ENCODE measurements around the gene EXOC3.
A peak's percentile ranks its signal among the peaks of the same experiment; 100 is the strongest.

EXOC3 gene

DNA sequence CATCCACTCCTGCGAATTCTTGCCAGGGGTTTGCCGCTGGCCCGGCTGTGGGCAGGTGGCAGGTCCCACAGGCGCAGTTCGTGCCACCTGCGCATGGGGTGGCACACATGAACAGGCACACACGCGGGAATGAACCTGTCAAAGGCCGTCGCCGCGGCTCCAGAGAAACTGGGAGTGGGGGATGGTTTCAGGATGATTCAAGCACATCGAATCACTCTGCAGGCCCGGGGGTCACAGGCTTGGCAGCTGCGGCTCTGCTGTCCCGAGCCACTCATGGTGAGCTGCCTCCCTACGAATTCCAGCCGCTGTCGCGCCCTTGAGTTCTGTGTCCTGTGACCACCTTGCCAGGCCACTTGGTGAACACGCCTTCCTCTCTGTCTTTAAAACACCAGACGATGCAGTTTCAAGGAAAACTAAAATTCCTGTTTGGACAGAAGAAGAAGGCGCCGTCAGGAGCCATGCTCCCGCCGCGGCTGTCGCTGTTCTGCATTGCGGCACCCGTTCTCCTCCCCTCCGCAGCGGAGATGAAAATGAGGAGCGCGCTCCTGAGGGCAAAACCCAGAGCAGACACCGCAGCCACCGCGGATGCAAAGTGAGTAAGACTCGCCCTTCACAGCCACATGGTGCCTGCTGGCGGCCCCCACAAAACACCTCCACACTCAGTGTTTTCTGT lies 15.4 kb upstream of the EXOC3 start:
- DNase-seq, result no peak

DNA sequence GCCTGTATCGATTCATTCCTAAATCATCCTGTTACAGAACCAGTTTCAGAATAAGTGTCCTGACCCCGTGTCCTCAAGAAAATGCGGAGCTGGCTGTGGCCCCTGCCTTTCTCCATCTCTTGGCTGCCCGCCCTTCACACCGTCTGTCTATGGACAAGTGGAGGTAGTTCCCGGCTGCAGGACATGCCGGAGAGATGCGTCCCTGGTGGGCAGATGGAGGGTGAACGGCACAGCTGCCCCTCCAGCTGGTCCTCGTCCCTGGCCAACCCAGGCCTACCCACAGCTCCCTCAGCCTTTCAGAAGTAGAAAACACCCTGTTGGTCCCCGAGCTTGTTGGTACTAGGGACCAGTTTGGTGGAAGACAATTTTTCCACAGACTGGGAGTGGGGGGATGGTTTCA lies 14.8 kb upstream of the EXOC3 start:
- DNase-seq, result no peak

DNA sequence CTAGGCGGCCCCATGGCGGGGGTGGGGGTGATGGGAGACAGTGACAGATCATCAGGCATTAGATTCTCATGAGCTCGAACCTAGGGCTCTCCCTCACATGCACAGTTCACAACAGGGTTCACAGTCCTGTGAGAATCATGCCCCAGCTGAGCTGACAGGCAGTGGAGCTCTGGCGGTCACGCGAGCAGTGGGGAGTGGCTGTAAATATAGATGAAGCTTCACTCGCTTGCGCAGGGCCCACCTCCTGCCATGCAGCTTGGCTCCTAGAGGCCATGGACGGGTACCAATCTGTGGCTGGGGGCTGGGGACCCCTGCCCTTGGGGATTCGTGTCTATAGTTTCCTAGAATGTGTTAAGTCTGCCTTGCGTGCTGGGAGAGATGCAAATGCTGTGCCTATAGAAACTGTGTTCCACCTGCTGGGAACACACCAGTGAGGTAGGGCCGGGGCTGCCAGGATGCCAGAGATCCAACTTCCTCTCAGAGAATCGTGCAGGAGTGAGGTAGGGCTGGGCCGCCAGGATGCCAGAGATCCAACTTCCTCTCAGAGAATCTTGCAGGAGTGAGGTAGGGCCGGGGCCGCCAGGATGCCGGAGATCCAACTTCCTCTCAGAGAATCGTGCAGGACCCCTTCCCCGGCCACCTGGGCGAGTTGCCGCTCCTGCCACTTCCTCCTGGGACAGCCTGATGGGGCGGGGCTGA lies 14.1 kb upstream of the EXOC3 start:
- DNase-seq, result no peak

DNA sequence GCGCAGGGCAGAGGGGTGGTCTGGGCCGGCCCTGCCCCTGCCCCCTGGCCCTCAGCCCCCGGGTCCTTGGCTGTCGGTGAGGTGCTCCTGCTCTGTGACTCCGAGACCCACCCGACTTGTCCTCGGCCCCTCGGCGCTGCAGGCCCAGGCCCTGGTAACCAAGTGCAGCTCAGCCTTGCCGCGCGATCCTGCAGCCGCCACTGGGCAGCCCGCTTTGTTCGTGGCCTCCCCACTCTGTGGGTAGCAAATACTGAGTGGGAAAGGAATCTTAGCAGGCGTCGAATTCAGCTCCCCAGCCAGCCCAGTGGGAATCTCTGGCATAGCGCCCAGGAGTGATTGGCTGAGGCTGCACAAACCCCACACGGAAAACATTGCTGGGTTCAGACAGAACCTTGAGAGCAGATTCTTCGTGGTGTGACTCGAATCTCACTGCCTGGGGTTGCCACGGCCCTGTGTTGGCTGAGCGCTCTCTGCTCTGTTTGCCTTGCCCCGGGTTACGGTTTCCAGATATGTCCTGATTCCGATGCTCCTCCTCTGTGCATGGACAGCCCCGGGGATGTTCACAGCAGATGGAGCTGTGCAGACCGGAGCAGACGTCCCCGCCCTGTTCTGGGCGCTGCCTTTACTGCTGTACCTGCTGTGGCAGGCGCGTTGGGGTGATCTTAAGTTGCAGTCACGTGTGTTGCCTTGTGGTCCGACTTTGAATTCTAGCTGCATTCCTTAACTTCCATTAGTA lies 13.4 kb upstream of the EXOC3 start:
- no peak for DNase-seq

DNA sequence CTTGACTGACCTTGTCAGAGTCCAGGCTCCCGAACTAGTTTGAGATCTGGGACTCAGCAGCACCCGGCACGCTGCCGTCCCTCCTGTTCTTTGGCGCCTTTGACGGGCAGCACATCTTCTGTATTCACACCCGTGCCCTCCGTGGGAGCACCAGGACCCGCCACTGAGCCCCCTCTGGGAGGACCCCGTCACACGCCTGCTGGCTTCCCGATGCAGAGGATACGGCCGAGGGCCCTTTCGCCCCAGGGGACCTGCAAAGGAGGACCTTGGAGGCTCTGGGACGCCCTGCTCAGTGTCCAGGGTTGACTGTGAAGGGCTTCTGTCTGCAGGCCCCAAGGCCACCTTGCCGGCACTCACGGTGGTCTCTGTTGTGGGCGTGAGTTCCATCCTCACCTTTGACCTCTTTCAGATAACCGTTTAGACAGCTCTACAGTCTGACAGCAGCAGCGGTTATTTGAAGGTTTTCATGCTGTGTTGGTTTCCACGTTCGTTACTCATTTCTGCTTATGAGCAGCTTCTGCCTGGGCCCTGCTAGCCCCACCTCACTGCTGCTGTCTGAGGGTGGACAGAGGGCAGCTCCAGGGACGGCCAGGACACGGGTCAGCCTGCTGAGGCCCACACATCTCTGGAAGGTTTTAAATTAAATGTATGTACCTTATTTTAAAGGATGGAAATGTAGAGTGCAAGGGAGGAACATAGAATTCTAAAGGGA lies 12.6 kb upstream of the EXOC3 start:
- no peak for DNase-seq

DNA sequence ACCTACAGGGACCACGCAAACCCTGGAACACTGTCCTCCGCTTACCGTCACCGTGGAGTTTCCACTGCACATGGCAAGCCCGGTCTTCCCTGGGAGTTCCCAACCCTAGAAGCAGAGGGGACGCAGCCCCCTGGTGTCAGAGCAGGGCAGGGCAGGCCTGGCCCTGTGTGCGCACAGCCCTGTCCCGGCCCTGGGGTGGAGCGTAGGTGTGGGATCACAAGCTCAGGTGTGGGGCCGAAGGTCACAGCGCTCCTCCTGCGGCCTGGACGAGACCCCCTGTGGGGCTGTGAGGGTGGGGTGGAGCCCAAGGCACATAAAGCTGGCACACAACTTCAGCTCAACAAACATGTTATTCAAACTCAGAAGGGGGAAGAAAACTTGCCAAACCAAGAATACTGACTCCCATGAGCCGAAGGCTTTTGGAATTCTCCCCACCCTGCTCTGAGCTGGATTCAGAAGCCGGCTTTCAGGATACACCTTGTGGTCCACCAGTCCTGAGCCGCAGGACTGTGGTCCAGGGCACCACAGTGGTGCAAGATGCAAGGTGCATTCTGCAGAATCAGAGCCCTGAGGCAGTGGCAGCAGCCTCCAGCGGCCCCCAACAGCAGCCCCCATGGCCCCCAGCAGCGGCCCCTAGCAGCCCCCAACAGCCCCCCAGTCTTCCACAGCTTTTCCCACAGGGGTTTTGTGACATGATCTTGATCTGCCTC lies 11.8 kb upstream of the EXOC3 start:
- DNase-seq, result peak; percentile 74

DNA sequence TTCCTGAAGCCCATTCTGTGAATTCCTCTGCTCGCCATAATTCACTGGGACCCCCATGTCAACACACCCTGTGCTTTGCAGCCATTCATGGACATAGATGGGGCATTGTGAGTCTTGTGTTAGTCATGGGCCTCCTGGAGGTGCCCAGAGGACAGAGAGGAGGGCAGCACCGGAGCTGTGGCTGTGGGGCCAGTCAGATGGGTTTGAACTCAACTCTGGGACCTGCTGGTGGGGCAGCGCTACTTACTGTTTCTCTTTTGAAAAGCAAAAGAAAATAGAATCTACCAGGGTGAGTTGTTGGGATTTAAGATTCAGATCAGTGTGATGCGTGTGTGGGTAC lies 11.3 kb upstream of the EXOC3 start:
- DNase-seq, result no peak

DNA sequence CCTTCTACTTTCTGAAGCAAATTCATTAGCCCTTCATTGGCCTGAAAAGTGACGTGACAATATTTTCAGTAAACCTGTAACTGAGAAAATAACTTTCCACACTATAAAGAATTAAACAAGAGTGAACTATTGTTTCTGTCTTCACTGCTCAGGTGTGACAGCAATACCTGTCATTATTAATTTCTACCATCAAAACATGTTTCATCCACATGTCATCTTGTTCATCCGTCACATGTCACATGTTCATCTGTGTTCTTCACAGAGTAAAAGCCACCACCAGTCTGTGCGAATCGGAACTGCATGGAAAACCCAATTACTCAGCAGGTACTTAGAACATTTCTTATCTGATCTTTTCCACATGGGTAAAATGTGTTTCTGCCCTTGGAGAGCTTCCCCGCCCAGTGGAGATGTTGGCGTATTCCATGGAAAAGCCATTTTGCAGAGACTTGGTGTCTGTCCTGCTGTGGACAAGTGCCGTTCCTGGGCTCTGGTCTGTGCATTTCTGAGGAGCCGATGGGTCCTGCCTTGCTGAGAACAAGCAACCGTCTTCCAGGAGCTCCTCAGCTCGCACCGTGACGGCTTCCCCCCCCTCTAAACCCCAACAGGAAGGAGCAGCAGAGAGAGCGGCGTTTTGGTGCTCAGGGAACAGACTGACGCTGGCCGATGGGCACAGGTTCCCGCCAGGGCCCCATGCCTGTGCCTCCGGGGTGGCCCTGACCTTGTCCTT lies 10.6 kb upstream of the EXOC3 start:
- DNase-seq, result no peak

DNA sequence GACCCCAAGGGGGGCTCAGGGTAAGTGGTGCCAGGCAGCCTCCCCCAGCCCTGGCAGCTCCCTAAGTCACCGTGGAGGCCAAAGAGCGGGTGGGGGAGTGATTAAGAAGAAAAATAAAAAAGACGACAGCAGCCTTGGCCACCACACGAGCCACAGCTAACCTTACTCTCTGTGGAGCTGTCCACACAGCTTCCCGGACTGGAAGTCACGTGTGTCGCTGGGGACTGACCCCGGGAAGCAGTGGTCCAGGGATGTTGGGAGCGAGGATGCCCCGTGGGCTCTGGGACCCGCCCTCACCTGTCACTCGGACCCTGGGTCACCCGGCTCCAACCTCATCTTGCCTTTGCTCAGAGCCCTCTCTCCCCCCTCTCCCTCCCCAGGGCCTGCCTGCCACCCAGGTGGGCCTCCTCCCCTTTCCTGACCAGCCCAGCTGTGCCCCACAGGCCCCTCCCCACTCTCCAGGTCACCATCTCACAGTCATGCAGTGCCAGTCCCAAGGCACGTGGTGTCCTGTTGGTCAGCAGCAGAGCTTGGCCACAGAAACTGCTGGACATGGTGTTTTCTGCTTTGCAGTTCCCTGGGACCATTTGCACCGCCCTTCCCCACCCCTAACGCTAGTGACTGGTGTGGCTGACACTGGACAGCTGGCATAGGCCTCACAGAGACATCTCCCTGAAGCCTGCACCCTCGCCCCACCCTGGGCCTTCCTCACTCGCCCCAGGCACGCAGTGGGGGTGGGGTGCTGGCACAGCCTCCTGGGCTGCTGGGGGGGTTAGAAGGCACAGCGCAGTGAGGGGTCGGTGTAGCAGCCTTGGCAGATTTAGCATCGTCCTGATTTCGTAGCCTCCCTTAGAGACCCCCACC lies 9.8 kb upstream of the EXOC3 start:
- DNase-seq, result no peak

DNA sequence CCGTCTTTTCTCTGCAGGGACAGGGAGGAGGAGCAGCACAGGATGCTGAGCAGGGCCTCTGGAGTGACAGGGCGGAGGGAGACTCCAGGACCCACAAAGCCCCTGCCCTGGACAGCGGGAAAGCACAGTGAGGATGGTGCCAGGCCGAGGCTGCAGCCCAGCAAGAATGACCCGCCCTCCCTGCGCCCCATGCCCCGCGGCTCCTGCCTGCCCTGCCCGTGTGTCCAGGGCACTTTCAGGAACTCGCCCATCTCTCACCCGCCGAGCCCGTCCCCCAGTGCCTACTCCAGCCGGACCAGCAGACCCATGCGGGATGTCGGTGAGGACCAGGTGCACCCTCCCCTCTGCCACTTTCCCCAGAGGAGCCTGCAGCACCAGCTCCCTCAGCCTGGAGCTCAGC lies 9.1 kb upstream of the EXOC3 start:
- DNase-seq, result no peak

DNA sequence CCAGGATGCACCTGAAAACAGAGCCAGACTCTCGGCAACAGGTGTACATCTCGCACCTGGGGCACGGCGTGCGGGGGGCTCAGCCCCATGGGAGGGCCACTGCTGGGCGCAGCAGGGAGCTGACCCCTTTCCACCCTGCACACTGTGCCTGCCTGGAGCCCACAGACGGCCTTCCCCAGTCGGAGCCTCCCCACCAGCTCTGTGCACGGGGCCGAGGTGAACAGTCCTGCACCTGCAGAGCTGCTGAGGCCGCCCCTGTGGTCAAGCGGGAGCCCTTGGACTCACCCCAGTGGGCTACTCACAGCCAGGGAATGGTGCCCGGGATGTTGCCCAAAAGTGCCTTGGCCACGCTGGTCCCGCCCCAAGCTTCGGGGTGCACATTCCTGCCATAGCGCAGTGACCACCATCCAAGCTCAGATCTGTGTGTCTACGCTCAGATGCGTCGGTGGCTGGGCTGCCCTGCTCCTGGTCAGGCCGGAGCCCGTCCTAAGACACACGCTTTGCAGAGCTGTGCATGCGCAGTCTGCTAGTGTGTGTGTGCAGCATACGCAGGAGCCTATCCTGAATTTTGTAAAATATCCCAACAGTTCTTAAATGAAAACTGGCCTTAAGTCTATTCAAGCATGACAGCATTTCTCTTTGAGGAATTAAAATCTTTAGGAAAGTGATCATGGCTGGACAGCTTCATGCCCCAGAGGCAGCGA lies 8.4 kb upstream of the EXOC3 start:
- no peak for DNase-seq

DNA sequence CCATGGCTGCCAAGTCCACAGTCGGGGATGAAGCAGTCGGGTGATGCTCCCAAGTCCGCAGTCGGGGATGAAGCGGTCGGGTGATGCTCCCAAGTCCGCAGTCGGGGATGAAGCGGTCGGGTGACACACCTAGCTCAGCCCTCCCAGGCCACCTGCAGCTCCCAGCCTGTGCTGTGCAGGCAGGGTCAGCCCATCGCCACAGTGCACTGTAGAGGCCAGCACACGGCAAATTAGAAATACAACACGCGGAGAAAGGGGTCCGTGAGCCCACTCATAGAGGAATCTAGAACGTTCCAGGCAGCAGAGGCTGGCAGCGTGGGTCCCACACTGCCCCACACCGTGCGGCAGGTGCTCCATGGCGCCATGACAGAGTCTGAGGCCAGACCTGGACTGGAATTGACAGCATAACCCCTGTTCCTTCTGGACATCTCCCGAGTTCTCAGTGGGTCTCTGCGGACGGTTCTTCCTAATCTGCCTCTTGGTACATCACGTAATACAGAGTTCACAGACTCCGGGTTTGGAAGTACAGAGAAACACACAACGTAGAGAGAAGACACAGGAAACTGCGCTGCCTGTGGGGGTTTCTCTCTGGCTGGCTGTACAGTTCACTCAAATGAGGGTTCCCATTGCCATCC lies 7.7 kb upstream of the EXOC3 start:
- no peak for DNase-seq

DNA sequence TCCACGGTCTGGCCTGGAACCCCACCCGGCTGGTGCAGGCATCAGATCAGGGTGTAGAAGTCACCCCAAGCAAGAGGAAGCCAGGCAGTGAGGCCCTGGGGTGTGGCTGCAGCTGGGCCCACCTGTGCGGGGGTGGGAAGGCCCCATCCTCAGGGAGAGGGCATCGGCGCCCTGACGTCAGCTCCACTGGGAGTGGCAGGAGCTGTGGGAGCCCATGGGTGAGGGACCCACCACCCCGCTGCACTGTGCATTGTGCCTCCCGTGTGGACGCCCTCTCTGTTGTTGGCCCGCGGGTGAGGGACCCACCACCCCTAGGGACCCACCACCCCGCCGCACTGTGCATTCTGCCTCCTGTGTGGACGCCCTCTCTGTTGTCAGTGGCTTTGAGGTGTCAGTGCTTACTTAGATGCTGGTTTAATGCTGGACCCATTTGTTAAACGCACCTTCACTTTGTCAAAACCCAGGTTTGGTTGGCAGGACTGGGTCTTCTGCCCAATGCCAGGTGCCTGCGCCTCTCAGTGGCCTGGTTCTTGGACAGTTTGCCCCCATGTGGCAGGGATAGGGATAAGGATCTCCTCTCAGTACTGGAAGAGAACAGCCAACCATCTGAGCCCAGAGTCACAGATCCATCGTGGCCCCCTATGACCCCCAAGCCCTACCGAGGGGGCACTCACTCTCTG lies 6.9 kb upstream of the EXOC3 start:
- peak; percentile 75 for DNase-seq

DNA sequence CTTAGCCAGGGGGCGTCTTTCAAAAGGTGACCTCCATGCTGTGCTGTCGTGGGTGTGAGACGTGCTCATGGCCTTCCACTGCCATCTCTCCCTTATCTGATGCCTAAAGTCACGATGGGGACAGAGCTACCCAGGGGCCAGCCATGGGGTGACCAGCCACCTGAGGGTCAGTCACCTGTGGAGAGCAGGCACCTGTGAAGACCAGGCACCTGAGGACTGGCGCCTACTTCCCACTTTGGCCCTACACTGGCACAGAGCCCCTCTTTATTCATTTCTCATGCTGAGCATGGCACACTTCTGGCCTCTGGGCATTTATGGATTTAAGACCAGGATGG lies 6.4 kb upstream of the EXOC3 start:
- DNase-seq, result no peak

DNA sequence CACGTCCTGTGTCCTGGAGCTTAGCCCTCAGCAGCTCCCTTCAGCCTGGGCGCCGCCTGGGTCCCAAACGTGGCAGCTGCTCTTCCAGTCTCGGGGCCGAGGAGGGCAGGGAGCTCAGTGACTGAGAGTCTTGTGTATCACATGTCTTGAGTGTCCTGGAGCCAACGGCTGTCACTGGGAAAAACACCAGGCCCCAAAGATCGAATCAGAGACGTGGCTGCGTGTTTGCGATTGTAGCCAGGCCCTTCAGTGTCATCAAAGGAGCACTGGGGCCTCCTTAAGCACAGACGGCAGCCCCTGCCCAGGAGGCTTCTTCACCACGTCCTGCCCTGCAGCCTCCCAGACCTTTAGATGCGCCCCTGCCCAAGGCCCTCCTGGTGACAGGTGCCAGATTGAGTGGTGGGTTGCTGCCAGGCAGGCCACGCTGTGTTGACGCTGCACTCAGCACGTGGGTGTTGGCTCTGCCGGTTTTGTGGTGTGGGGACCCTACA lies 5.7 kb upstream of the EXOC3 start:
- DNase-seq, result no peak

DNA sequence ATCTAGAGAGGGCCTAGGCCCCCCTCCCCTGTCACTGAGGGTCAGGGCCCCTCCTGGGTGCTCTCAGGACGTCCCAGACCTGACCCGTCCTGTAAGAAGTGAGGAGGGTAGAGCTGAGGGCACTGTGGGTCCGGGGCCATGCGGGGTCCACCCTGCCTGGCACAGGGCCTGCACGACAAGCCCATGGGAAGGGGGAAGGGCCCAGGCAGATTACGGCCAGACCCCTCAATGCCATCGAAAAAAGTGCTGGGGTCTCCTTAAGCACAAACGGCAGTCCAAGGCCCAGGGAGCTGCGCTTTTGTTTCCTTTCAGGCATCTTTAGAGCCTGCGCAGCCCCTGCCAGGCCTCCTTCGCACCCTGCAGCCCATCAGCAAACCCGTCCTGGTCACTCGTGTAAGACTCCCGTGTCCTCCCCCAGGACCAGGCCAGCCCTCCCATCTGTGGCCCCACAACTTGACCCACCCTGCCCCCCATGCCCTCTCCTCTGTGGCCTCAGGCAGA lies 4.4 kb upstream of the EXOC3 start:
- DNase-seq, result no peak

DNA sequence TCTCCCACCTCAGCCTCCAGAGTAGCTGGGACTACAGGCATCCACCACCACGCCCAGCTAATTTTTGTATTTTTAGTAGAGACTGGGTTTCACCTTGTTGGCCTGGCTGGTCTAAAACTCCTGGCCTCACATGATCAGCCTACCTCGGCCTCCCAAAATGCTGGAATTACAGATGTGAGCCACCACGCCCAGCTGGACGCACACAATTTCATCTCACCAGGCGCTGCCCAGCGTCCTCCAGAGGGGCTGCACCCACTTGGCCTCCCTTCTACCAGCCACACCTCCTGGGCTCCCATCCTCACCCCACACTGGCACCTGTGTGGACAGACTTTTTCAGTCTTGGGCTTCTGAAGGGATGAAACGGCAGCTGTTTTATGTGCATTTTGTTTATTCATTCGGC lies 3.8 kb upstream of the EXOC3 start:
- DNase-seq, result no peak

DNA sequence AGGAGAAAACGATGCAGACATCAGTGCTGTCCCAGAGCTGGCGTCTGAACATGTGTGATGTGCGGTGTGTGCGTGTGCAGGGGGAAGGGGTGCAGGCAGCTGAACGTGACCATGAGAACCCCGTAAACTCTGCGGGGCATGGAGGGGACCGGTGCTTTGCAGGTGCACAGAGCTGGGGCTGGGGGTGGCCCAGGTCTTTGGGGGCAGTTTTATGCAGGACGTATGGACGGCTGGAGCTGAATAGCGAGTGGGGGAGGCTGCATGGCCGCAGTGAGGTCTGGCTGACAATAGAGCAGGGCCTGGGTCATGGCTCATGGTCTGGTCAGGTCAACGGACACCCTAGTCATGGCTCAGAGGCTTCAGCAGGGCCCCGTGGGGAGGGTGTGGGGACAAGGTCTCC lies 3.3 kb upstream of the EXOC3 start:
- DNase-seq, result no peak

All from DMS53 (cell line).